GM06990 (cell line): Measurements from ENCODE around the gene SLC52A1.

Experiments
- DNase-seq: peaks from one replicate; pipeline ENCODE4 v3.0.0-alpha.2; 2011; ENCODE audit not compliant: insufficient read length; ENCODE audit errors: extremely low read depth
- H3K27me3 ChIP-seq: replicated peaks from 2 replicates; pipeline ENCODE4 v1.6.0; 2011; ENCODE audit warnings: low read length; ENCODE audit not compliant: control insufficient read depth, insufficient read depth
- H3K36me3 ChIP-seq: 2 replicates; pipeline ENCODE4 v1.5.1; 2011; ENCODE audit warnings: low read length; ENCODE audit not compliant: control insufficient read depth, insufficient read depth
- H3K4me3 ChIP-seq: replicated peaks from 2 replicates; pipeline ENCODE4 v1.5.1; 2011; ENCODE audit warnings: low read depth, mild to moderate bottlenecking, control low read depth, low read length
- TF ChIP-seq, protein P1 (sequence below): IDR thresholded peaks from 2 replicates; pipeline ENCODE4 v1.5.1; 2011; ENCODE audit warnings: low read length, control low read depth, mild to moderate bottlenecking, inconsistent platforms; ENCODE audit not compliant: insufficient read depth, poor library complexity, severe bottlenecking

SLC52A1 gene

DNA sequence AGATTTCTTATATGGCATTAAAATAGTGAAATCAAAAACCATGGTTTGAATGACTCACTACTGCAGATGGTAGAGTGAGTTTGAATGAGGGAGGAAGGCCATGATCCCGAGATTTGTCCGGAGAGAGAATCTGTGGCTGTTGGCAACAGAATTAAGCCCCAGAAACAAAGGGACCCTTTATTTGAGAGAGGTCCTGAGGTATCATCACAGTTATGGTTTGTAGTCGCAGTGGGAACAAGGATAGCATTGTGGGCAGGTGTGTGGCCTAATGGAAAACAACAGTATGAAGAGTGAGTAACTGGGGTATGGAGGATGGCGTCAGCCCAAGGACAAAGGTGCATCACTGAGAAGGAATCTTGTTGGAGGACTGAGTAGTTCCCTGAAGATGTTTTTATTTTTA, 34.5 kb upstream of the SLC52A1 start:
- H3K4me3 ChIP-seq, result no peak overlapping the region
- H3K36me3 ChIP-seq, result no peaks in the 10 kb centered on the region
- TF ChIP-seq, protein P1, sequence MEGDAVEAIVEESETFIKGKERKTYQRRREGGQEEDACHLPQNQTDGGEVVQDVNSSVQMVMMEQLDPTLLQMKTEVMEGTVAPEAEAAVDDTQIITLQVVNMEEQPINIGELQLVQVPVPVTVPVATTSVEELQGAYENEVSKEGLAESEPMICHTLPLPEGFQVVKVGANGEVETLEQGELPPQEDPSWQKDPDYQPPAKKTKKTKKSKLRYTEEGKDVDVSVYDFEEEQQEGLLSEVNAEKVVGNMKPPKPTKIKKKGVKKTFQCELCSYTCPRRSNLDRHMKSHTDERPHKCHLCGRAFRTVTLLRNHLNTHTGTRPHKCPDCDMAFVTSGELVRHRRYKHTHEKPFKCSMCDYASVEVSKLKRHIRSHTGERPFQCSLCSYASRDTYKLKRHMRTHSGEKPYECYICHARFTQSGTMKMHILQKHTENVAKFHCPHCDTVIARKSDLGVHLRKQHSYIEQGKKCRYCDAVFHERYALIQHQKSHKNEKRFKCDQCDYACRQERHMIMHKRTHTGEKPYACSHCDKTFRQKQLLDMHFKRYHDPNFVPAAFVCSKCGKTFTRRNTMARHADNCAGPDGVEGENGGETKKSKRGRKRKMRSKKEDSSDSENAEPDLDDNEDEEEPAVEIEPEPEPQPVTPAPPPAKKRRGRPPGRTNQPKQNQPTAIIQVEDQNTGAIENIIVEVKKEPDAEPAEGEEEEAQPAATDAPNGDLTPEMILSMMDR, result no peak
- H3K27me3 ChIP-seq, result no peaks in the 10 kb centered on the region
- DNase-seq, result no peak

DNA sequence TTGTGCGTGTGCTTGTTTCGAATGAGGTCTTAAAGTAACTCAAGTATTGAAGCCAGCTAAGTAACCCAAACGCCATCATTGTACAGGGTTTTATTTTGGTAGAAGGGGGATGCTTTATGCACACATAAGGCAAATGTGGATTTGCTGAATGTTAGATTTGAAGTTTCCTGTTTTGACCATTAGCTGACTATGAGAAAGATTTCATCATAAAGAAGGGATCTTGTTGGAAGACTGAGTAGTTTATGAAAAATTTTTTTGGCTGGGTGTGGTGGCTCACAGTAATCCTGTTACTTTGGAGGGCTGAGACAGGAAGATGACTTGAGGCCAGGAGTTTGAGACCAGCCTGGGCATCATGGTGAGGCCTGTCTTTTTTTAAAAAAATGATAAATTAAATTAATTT, 33.0 kb upstream of the SLC52A1 start:
- no peak overlapping the region for H3K4me3 ChIP-seq
- DNase-seq, result no peak
- TF ChIP-seq, protein P1, result no peak
- H3K36me3 ChIP-seq, result no peaks in the 10 kb centered on the region
- no peaks in the 10 kb centered on the region for H3K27me3 ChIP-seq

DNA sequence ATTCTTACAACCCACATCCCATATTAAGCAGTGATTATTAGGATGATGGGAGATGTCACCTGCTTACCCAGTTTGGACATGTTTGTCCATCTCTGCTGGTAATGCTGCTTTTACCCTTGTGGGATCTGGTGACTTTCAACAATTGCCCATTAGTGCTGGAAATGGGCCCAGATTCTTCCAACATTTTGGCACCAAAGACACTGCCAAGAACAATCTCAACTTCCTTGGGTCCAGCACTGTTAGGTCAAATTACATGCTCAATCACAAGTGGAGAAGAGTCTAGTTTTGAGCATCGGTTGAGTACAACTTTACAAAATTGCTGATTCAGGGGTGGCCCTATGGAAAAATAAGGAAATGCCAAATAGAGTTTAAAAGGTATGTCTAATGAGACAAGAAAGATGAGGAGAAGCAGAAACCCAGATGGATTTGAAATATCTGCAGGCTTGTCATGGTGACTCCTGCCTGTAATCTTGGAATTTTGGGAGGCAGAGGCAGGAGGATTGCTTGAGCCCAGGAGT, 30.1 kb upstream of the SLC52A1 start:
- TF ChIP-seq, protein P1, result no peak
- no peaks in the 10 kb centered on the region for H3K27me3 ChIP-seq
- H3K4me3 ChIP-seq, result no peak overlapping the region
- DNase-seq, result no peak
- no peaks in the 10 kb centered on the region for H3K36me3 ChIP-seq

DNA sequence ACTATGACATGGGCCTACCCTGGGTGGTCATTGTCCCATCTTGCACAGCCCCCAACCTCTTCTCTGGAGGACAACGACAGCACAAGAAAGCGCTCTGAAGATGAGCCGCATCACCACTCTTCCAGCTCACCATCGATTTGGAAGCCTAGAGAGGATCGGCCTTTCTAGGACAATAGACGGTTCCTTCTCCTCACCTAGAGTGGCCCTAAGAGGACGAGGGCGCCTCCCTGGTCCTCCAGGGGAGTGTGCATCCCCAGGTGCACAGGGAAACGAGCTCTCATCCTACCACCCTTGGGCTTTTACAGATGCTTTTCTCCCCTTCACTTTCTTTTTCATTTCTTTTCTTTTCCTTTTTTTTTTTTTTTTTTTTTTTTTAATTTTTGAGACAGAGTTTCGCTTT, 20.3 kb upstream of the SLC52A1 start:
- TF ChIP-seq, protein P1, result no peak
- no peaks in the 10 kb centered on the region for H3K36me3 ChIP-seq
- no peaks in the 10 kb centered on the region for H3K27me3 ChIP-seq
- no peak overlapping the region for H3K4me3 ChIP-seq
- DNase-seq, result no peak

DNA sequence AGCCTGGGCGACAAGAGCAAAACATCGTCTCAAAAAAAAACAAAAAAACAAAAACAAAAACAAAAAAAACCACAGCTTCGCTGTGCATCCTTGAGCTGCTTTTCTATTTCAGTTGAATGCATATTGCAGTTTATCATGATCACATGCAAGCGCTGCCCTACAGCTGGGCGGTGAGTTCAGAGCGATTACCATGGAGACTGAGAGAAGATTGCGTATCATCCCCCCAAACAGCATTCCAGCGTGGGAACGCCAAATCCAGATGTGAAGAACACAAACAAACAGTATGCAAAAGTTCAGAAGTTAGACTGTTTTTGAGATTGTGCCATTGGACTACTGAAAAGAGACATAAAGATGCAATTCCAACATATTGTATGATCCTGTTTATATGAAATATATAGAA, 15.1 kb upstream of the SLC52A1 start:
- DNase-seq, result no peak
- TF ChIP-seq, protein P1, result no peak

DNA sequence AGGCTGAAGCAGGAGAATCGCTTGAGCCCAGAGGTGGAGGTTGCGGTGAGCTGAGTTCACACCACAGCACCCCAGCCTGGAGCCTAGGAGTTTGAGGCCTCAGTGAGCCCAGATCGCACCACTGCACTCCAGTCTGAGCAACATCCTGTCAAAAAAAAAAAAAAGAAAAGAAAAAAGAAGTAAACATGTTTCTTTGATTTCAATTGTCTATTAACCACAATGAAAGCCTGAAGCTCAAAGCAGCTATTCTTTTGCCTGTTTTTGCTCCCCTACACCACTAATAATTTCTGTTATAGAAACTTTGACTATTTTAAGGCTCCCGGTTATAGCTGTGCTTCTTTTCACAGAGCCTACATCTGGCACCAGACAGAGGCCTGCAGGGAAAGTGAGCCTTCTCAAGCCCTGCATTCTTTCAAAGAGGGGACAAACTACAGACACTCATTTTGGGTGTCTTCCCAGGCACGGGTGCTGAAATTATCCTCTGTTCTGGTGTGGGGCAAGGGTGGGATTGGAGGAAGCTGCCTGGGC, 14.2 kb upstream of the SLC52A1 start:
- TF ChIP-seq, protein P1, result no peak
- Histone ChIP-seq H3K27me3 (no peaks in the 10 kb centered on the region), H3K4me3 (no peak overlapping the region), H3K36me3 (no peaks in the 10 kb centered on the region)
- peak; percentile 40 for DNase-seq

More for the DNA sequence above, 15.1 kb upstream of the SLC52A1 start:
- H3K4me3 ChIP-seq, result no peak overlapping the region
- no peaks in the 10 kb centered on the region for H3K27me3 ChIP-seq
- H3K36me3 ChIP-seq, result no peaks in the 10 kb centered on the region
